Neural cell (in vitro differentiated cells): ENCODE results near the gene EPOP.

Experiments used
- CTCF ChIP-seq: fragments of 450-650 bp; IDR thresholded peaks from 2 replicates; pipeline ENCODE4 v1.5.1; 2014; ENCODE audit warnings: antibody characterized with exemption, mild to moderate bottlenecking, moderate library complexity; ENCODE audit not compliant: poor library complexity, severe bottlenecking
- EZH2 ChIP-seq: fragments of 200-600, 300-800 bp; shearing (Covaris generic), sonication (generic); IDR thresholded peaks from 2 replicates; pipeline ENCODE4 v1.6.1; 2014; ENCODE audit warnings: antibody characterized with exemption, low read length, borderline replicate concordance, mild to moderate bottlenecking; ENCODE audit not compliant: insufficient read depth, poor library complexity, severe bottlenecking
- MXI1 ChIP-seq: fragments of 450-650 bp; conservative IDR thresholded peaks from 2 replicates; pipeline ENCODE4 v1.6.1; 2014; ENCODE audit warnings: antibody characterized with exemption, mild to moderate bottlenecking; ENCODE audit not compliant: poor library complexity, severe bottlenecking
- REST ChIP-seq: IDR thresholded peaks from 2 replicates; pipeline ENCODE4 v1.6.1; 2012; ENCODE audit warnings: borderline replicate concordance
- TAF1 ChIP-seq: IDR thresholded peaks from 2 replicates; pipeline ENCODE4 v1.6.1; 2012; ENCODE audit warnings: low read depth

GRCh38 chr17:38710604-38710962 lies 35.8 kb upstream of the EPOP start:
- TF ChIP-seq CTCF (no peak), REST (no peak), TAF1 (no peak), EZH2 (no peak), MXI1 (no peak)
